Endothelial cell of umbilical vein (primary cell): ENCODE data around the gene PLEKHG4B. TPM values are rescaled to one million over a fixed set of nuclear protein-coding genes. Genes with fewer than 3 reads are reported as not detected.

Source experiments
- BruUV-seq: library from RNA; stranded (reverse); fragments of 400-500 nt; replicated peaks from 2 replicates; lab custom pipeline; 2021; lab: Mats Ljungman, UMichigan
- CTCF ChIA-PET: fragments of 300-600, 350-600 bp; sonication (Branson Sonifier 250); formaldehyde crosslinking; loops from one replicate; lab custom pipeline; 2021; ENCODE audit warnings: antibody characterized with exemption, inconsistent platforms; lab: Charles Lee
- POLR2A ChIA-PET: fragments of 300-600, 350-600 bp; sonication (Branson Sonifier 250); formaldehyde crosslinking; loops from one replicate; lab custom pipeline; 2021; ENCODE audit warnings: antibody characterized with exemption, inconsistent platforms; lab: Charles Lee
- DNase-seq: peaks from one replicate; pipeline ENCODE4 v3.0.0-alpha.2; 2011; ENCODE audit warnings: low read depth, low spot score
- FAIRE-seq: peaks from 2 replicates; lab custom pipeline; 2011; peaks lifted over from hg19 to GRCh38; lab: Jason Lieb, UNC
- H2AFZ ChIP-seq: 2 replicates; pipeline ENCODE4 v1.6.0; 2012; ENCODE audit warnings: low read depth, low read length, control low read depth, inconsistent platforms
- H3K27ac ChIP-seq: 2 replicates; pipeline ENCODE4 v1.5.1; 2011; ENCODE audit warnings: low read depth, mild to moderate bottlenecking, control low read depth, low read length, moderate library complexity; ENCODE audit not compliant: insufficient read depth
- H3K27me3 ChIP-seq, 2 experiments: 2 replicates each; pipeline versions ENCODE4 v1.6.0 to v1.6.1; 2011; ENCODE audit warnings: low read length in 2 of 2, mixed read lengths in 1 of 2; ENCODE audit not compliant: control insufficient read depth in 2 of 2, insufficient read depth in 2 of 2
- H3K36me3 ChIP-seq, 2 experiments: 2 replicates in 1 of 2; 3 replicates in 1 of 2; pipeline ENCODE4 v1.5.1; 2011; ENCODE audit warnings: low read length in 2 of 2, mild to moderate bottlenecking in 1 of 2, moderate library complexity in 1 of 2; ENCODE audit not compliant: control insufficient read depth in 2 of 2, insufficient read depth in 2 of 2; ENCODE audit errors: extremely low read depth in 1 of 2
- H3K4me1 ChIP-seq: 3 replicates; pipeline ENCODE4 v1.5.1; 2011; ENCODE audit warnings: mild to moderate bottlenecking, low read length; ENCODE audit not compliant: control insufficient read depth, insufficient read depth; ENCODE audit errors: extremely low read depth
- H3K4me2 ChIP-seq: 2 replicates; pipeline ENCODE4 v1.6.1; 2011; ENCODE audit warnings: low read length, control low read depth, mixed read lengths; ENCODE audit not compliant: insufficient read depth
- H3K4me3 ChIP-seq, 3 experiments: fragments of 200-600 bp in 1 of 3; sonication (generic), shearing (Covaris generic) in 1 of 3; replicated peaks in 1 of 3; 2 replicates each; pipeline ENCODE4 v1.5.1; 2011 to 2016; ENCODE audit warnings: control low read depth in 3 of 3, low read length in 3 of 3, mild to moderate bottlenecking in 2 of 3, inconsistent platforms in 1 of 3, low read depth in 1 of 3, moderate library complexity in 1 of 3; ENCODE audit not compliant: insufficient read depth in 1 of 3
- H3K79me2 ChIP-seq: 2 replicates; pipeline ENCODE4 v1.6.0; 2012; ENCODE audit warnings: low read length, inconsistent platforms; ENCODE audit not compliant: control insufficient read depth, insufficient read depth
- H3K9ac ChIP-seq: replicated peaks from 2 replicates; pipeline ENCODE3; 2011; ENCODE audit warnings: low read length, control low read depth; ENCODE audit not compliant: insufficient read depth; ENCODE audit errors: extremely low read depth
- H3K9me1 ChIP-seq: replicated peaks from 3 replicates; pipeline ENCODE4 v1.6.0; 2011; ENCODE audit warnings: mild to moderate bottlenecking, low read length; ENCODE audit not compliant: control insufficient read depth, insufficient read depth; ENCODE audit errors: extremely low read depth
- H3K9me3 ChIP-seq: replicated peaks from 2 replicates; pipeline ENCODE4 v1.5.1; 2012; ENCODE audit warnings: low read length, inconsistent platforms; ENCODE audit not compliant: control insufficient read depth, insufficient read depth
- H4K20me1 ChIP-seq: replicated peaks from 2 replicates; pipeline ENCODE3; 2011; ENCODE audit warnings: mild to moderate bottlenecking, low read length; ENCODE audit not compliant: control insufficient read depth, insufficient read depth; ENCODE audit errors: extremely low read depth
- CTCF ChIP-seq, 2 donors: IDR thresholded peaks; 1 replicate in 1 of 2; 2 replicates in 1 of 2; pipeline ENCODE4 v1.5.1; 2011; ENCODE audit warnings: low read length in 2 of 2, mild to moderate bottlenecking in 2 of 2, moderate library complexity in 2 of 2, control low read depth in 1 of 2, inconsistent platforms in 1 of 2, low read depth in 1 of 2; ENCODE audit not compliant: insufficient read depth in 1 of 2; ENCODE audit errors: extremely low read depth in 1 of 2
- EZH2 ChIP-seq: IDR thresholded peaks from 2 replicates; pipeline ENCODE4 v1.6.1; 2012; ENCODE audit warnings: borderline replicate concordance, low read depth, mild to moderate bottlenecking, moderate library complexity, low read length, inconsistent platforms; ENCODE audit not compliant: severe bottlenecking
- FOS ChIP-seq: IDR thresholded peaks from 2 replicates; pipeline ENCODE4 v1.6.1; 2011; ENCODE audit warnings: mild to moderate bottlenecking, low read length, moderate library complexity, borderline replicate concordance; ENCODE audit not compliant: insufficient read depth
- GATA2 ChIP-seq: IDR thresholded peaks from 2 replicates; pipeline ENCODE4 v1.7.0; 2011; ENCODE audit warnings: low read depth, mild to moderate bottlenecking, moderate library complexity, mixed read lengths, low read length; ENCODE audit not compliant: insufficient read length, insufficient read depth
- JUN ChIP-seq: IDR thresholded peaks from 2 replicates; pipeline ENCODE4 v1.6.1; 2011; ENCODE audit warnings: borderline replicate concordance, low read depth; ENCODE audit not compliant: insufficient read length, insufficient read depth
- MAX ChIP-seq: IDR thresholded peaks from 2 replicates; pipeline ENCODE4 v1.6.1; 2011; ENCODE audit not compliant: insufficient read depth, insufficient read length
- MYC ChIP-seq: IDR thresholded peaks from one replicate; pipeline ENCODE4 v1.6.1; 2011; ENCODE audit warnings: mild to moderate bottlenecking, low read depth, low read length
- POLR2AphosphoS5 ChIP-seq: IDR thresholded peaks from 2 replicates; pipeline ENCODE4 v1.6.1; 2012; ENCODE audit warnings: low read depth, mild to moderate bottlenecking, control low read depth, low read length, moderate library complexity; ENCODE audit not compliant: insufficient read depth
- dilution Hi-C: fragments of 300-500 bp; cut with MboI; formaldehyde crosslinking; loops from one replicate; pipeline ENCODE4 v1.15.0; 2019; ENCODE audit warnings: low sequenced_read_pairs; ENCODE audit not compliant: extremely low pct_ligation_motif_present
- intact Hi-C: fragments of 100-400 bp; cut with micrococcal nuclease; formaldehyde crosslinking; loops from one replicate; pipeline ENCODE4 v1.10.0; 2022
- polyA plus RNA-seq, 4 experiments: library from polyadenylated mRNA; depleted of rRNA in 3 of 4; stranded (reverse) in 3 of 4; unstranded in 1 of 4; fragments of >200 nt; gene quantifications; 2 replicates each; pipeline versions ENCODE4 v1.2.1 to v1.2.3, GENCODE V29; 2011 to 2012; ENCODE audit warnings: missing spikeins in 1 of 4
- total RNA-seq: library from RNA; stranded (reverse); gene quantifications from 2 replicates; pipeline ENCODE4 v1.2.3, GENCODE V29; 2021

The PLEKHG4B gene
- total and polyA plus RNA-seq, 2 donors (not counting 3 experiments of a cell fraction or from before 2014, with no cell fraction given) = not detected

GRCh38 chr5:182126-182525 lies 90.2 kb downstream of the PLEKHG4B start:
- H3K36me3 ChIP-seq = no peaks in the 10 kb centered on the region
- no peaks in the 10 kb centered on the region for H3K9me3 ChIP-seq
- H3K79me2 ChIP-seq = no peaks in the 10 kb centered on the region
- BruUV-seq = no TSS peak
- no peaks in the 10 kb centered on the region for H3K9me1 ChIP-seq
- dilution Hi-C loops = no loop called here
- CTCF ChIA-PET = no interaction called here
- no peak overlapping the region for H2AFZ ChIP-seq
- no peak overlapping the region for H3K4me2 ChIP-seq
- no peak overlapping the region for H3K4me3 ChIP-seq
- no peak for TF ChIP-seq POLR2AphosphoS5
- no peak for TF ChIP-seq FOS
- no peak for TF ChIP-seq EZH2
- H3K27me3 ChIP-seq = peaks cover 8 to 10% of the 10 kb centered on the region in 2 experiments
- H3K27ac ChIP-seq = no peak overlapping the region
- H4K20me1 ChIP-seq = no peaks in the 10 kb centered on the region
- FAIRE-seq (no peak), DNase-seq (no peak)
- H3K4me1 ChIP-seq = no peaks in the 10 kb centered on the region
- POLR2A ChIA-PET = no interaction called here
- intact Hi-C loops = no loop called here
- no peak overlapping the region for H3K9ac ChIP-seq

GRCh38 chr5:184471-184870 lies 92.5 kb downstream of the PLEKHG4B start:
- Histone ChIP-seq H3K9me1 (no peaks in the 10 kb centered on the region), H3K4me3 (no peak overlapping the region), H3K79me2 (no peaks in the 10 kb centered on the region), H3K9me3 (no peaks in the 10 kb centered on the region), H2AFZ (no peak overlapping the region), H3K27me3 (peaks cover 3 to 6% of the 10 kb centered on the region in 2 experiments), H3K4me1 (no peaks in the 10 kb centered on the region), H3K4me2 (no peak overlapping the region), H3K27ac (no peak overlapping the region), H3K9ac (no peak overlapping the region), H4K20me1 (no peaks in the 10 kb centered on the region), H3K36me3 (no peaks in the 10 kb centered on the region)
- DNase-seq = no peak
- ChIA-PET CTCF (no interaction called here), POLR2A (no interaction called here)
- intact Hi-C loops = no loop called here
- no TSS peak for BruUV-seq
- no peak for FAIRE-seq
- dilution Hi-C loops = no loop called here
- TF ChIP-seq GATA2 (no peak), JUN (no peak), MYC (no peak), CTCF (IDR thresholded peaks at IDR 0.05; ENCODE audit: extremely low read depth in 1 of 2, insufficient read depth in 1 of 2, low read depth in 1 of 2, low read length in 2 of 2) (no peak), FOS (no peak), MAX (no peak), POLR2AphosphoS5 (no peak)
